ENCODE data around the gene DENND2D. TPM values are rescaled to one million over a fixed set of nuclear protein-coding genes. Genes with fewer than 3 reads are reported as not detected.

The DENND2D gene
- total and polyA plus RNA-seq, 2 donors (not counting 3 experiments of a cell fraction or from before 2014, with no cell fraction given): 0.41 to 1.00 TPM

GRCh38 chr1:111211921-111212320, 11.5 kb upstream of the DENND2D start:
- Histone ChIP-seq H4K20me1 (replicated peaks; ENCODE audit: control insufficient read depth, extremely low read depth, insufficient read depth, low read length) (no peaks in the 10 kb centered on the region), H2AFZ (ENCODE audit: low read depth, low read length) (no peak overlapping the region), H3K79me2 (ENCODE audit: control insufficient read depth, insufficient read depth, low read length) (no peaks in the 10 kb centered on the region), H3K9me3 (replicated peaks; ENCODE audit: control insufficient read depth, insufficient read depth, low read length) (no peaks in the 10 kb centered on the region), H3K4me3 (replicated peaks in 1 of 3; ENCODE audit: insufficient read depth in 1 of 3, low read depth in 1 of 3, low read length in 3 of 3) (no peak overlapping the region), H3K27ac (ENCODE audit: insufficient read depth, low read depth, low read length) (no peak overlapping the region), H3K9me1 (replicated peaks; ENCODE audit: control insufficient read depth, extremely low read depth, insufficient read depth, low read length) (no peaks in the 10 kb centered on the region), H3K27me3 (ENCODE audit: control insufficient read depth in 2 of 2, insufficient read depth in 2 of 2, low read length in 2 of 2) (peaks cover 11% of the 10 kb centered on the region in 2 experiments), H3K36me3 (ENCODE audit: control insufficient read depth in 2 of 2, extremely low read depth in 1 of 2, insufficient read depth in 2 of 2, low read length in 2 of 2) (no peaks in the 10 kb centered on the region), H3K4me1 (ENCODE audit: control insufficient read depth, extremely low read depth, insufficient read depth, low read length) (no peaks in the 10 kb centered on the region), H3K9ac (replicated peaks; ENCODE audit: extremely low read depth, insufficient read depth, low read length) (no peak overlapping the region), H3K4me2 (ENCODE audit: insufficient read depth, low read length) (no peak overlapping the region)
- FAIRE-seq (no peak), DNase-seq (ENCODE audit: low read depth, low spot score) (no peak)
- CTCF ChIA-PET: no interaction called here
- BruUV-seq (replicated peaks): no TSS peak
- POLR2A ChIA-PET: no interaction called here
- intact Hi-C loops (cut with micrococcal nuclease): no loop called here
- dilution Hi-C loops (cut with MboI; ENCODE audit: extremely low pct_ligation_motif_present, low sequenced_read_pairs): no loop called here
- TF ChIP-seq EZH2 (IDR thresholded peaks at IDR 0.05; ENCODE audit: borderline replicate concordance, low read depth, low read length, severe bottlenecking): no peak
- no peak for TF ChIP-seq FOS (IDR thresholded peaks at IDR 0.05; ENCODE audit: borderline replicate concordance, insufficient read depth, low read length)
- TF ChIP-seq, protein P1, sequence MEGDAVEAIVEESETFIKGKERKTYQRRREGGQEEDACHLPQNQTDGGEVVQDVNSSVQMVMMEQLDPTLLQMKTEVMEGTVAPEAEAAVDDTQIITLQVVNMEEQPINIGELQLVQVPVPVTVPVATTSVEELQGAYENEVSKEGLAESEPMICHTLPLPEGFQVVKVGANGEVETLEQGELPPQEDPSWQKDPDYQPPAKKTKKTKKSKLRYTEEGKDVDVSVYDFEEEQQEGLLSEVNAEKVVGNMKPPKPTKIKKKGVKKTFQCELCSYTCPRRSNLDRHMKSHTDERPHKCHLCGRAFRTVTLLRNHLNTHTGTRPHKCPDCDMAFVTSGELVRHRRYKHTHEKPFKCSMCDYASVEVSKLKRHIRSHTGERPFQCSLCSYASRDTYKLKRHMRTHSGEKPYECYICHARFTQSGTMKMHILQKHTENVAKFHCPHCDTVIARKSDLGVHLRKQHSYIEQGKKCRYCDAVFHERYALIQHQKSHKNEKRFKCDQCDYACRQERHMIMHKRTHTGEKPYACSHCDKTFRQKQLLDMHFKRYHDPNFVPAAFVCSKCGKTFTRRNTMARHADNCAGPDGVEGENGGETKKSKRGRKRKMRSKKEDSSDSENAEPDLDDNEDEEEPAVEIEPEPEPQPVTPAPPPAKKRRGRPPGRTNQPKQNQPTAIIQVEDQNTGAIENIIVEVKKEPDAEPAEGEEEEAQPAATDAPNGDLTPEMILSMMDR (IDR thresholded peaks at IDR 0.05; ENCODE audit: extremely low read depth in 1 of 2, insufficient read depth in 1 of 2, low read depth in 1 of 2, low read length in 2 of 2): no peak
- TF ChIP-seq, protein P2, sequence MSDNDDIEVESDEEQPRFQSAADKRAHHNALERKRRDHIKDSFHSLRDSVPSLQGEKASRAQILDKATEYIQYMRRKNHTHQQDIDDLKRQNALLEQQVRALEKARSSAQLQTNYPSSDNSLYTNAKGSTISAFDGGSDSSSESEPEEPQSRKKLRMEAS (IDR thresholded peaks at IDR 0.05; ENCODE audit: insufficient read depth, insufficient read length): no peak
- no peak for TF ChIP-seq JUN (IDR thresholded peaks at IDR 0.05; ENCODE audit: borderline replicate concordance, insufficient read depth, insufficient read length, low read depth)
- no peak for TF ChIP-seq POLR2AphosphoS5 (IDR thresholded peaks at IDR 0.05; ENCODE audit: insufficient read depth, low read depth, low read length)
- no peak for TF ChIP-seq POLR2A (IDR thresholded peaks at IDR 0.05; ENCODE audit: low read depth, low read length)
- TF ChIP-seq GATA2 (IDR thresholded peaks at IDR 0.05; ENCODE audit: insufficient read depth, insufficient read length, low read depth, low read length): no peak

Measured in endothelial cell of umbilical vein (primary cell).